Vagina (tissue), 2 donors: ENCODE results near the gene CDH13. TPM values are rescaled to one million over a fixed set of nuclear protein-coding genes. Genes with fewer than 3 reads are reported as not detected.

ENCODE experiments used
- DNase-seq, 2 donors: peaks; one replicate each; pipeline ENCODE4 v3.0.0-alpha.2; 2017; ENCODE audit errors: extremely low spot score in 2 of 2
- H3K27ac ChIP-seq: fragments of 200-600 bp; sonication (generic); one replicate; pipeline ENCODE4 v1.5.1; 2019
- H3K27me3 ChIP-seq: fragments of 200-600 bp; sonication (generic); one replicate; pipeline ENCODE4 v1.5.1; 2019
- H3K36me3 ChIP-seq, 2 donors: fragments of 200-600 bp; sonication (generic); one replicate each; pipeline ENCODE4 v1.5.1; 2017 to 2019
- H3K4me1 ChIP-seq: fragments of 200-600 bp; sonication (generic); one replicate; pipeline ENCODE4 v1.5.1; 2019
- H3K4me3 ChIP-seq, 2 donors: fragments of 200-600 bp; sonication (generic); 1 replicate in 1 of 2; 2 replicates in 1 of 2; pipeline ENCODE4 v1.5.1; 2016 to 2019
- H3K9me3 ChIP-seq: fragments of 200-600 bp; sonication (generic); one replicate; pipeline ENCODE4 v1.5.1; 2019
- CTCF ChIP-seq, 3 experiments: fragments of 450-650 bp in 2 of 3; fragments of 200-600 bp in 1 of 3; sonication (generic) in 1 of 3; IDR thresholded peaks; one replicate each; pipeline ENCODE4 v1.5.1; 2017 to 2019; ENCODE audit warnings: antibody characterized with exemption in 3 of 3, mild to moderate bottlenecking in 2 of 3, moderate library complexity in 2 of 3
- POLR2A ChIP-seq, 2 donors: fragments of 450-650 bp; IDR thresholded peaks; one replicate each; pipeline ENCODE4 v1.6.1; 2017; ENCODE audit warnings: antibody characterized with exemption in 2 of 2, mild to moderate bottlenecking in 2 of 2, moderate library complexity in 2 of 2
- POLR2AphosphoS5 ChIP-seq, 2 donors: sonication (generic); formaldehyde crosslinking; IDR thresholded peaks; one replicate each; pipeline ENCODE4 v1.9.0; 2017; ENCODE audit warnings: antibody characterized with exemption in 2 of 2, mild to moderate bottlenecking in 2 of 2, low read depth in 1 of 2; ENCODE audit not compliant: insufficient read depth in 1 of 2
- intact Hi-C: fragments of 100-400 bp; cut with DNase I; formaldehyde crosslinking; loops from one replicate; pipeline ENCODE4 v1.15.1; 2023
- total RNA-seq: library from RNA; depleted of rRNA; stranded (reverse); fragments of >200 nt; gene quantifications from one replicate; pipeline ENCODE4 v1.2.3, GENCODE V29; 2016

CDH13 gene
- total RNA-seq, 1 donor from 2014 or later, result 123 TPM

GRCh38 chr16:83835586-83836566, 1209.1 kb downstream of the CDH13 start:
- TF ChIP-seq POLR2AphosphoS5 (IDR thresholded peaks at IDR 0.05; ENCODE audit: insufficient read depth in 1 of 2, low read depth in 1 of 2) (no peak), POLR2A (IDR thresholded peaks at IDR 0.05) (no peak), CTCF (IDR thresholded peaks at IDR 0.05) (no peak)
- no peak for DNase-seq
- Histone ChIP-seq H3K36me3 (no peaks in the 10 kb centered on the region), H3K4me1 (no peaks in the 10 kb centered on the region), H3K4me3 (no peak overlapping the region), H3K27ac (no peak overlapping the region), H3K9me3 (no peaks in the 10 kb centered on the region), H3K27me3 (no peaks in the 10 kb centered on the region)
- intact Hi-C loops, result no loop called here

GRCh38 chr16:83837566-83837965, 1210.8 kb downstream of the CDH13 start:
- no peak overlapping the region for H3K27ac ChIP-seq
- H3K9me3 ChIP-seq, result no peaks in the 10 kb centered on the region
- DNase-seq, result no peak
- no peaks in the 10 kb centered on the region for H3K4me1 ChIP-seq
- H3K36me3 ChIP-seq, result no peaks in the 10 kb centered on the region
- no peaks in the 10 kb centered on the region for H3K27me3 ChIP-seq
- intact Hi-C loops, result no loop called here
- no peak for TF ChIP-seq POLR2AphosphoS5 (IDR thresholded peaks at IDR 0.05; ENCODE audit: insufficient read depth in 1 of 2, low read depth in 1 of 2)
- no peak for TF ChIP-seq POLR2A (IDR thresholded peaks at IDR 0.05)
- no peak for TF ChIP-seq CTCF (IDR thresholded peaks at IDR 0.05)
- H3K4me3 ChIP-seq, result no peak overlapping the region

GRCh38 chr16:83838151-83838550, 1211.4 kb downstream of the CDH13 start:
- Histone ChIP-seq H3K27ac (no peak overlapping the region), H3K36me3 (no peaks in the 10 kb centered on the region), H3K4me1 (no peaks in the 10 kb centered on the region), H3K27me3 (no peaks in the 10 kb centered on the region), H3K4me3 (no peak overlapping the region), H3K9me3 (no peaks in the 10 kb centered on the region)
- no peak for TF ChIP-seq CTCF (IDR thresholded peaks at IDR 0.05)
- TF ChIP-seq POLR2AphosphoS5 (IDR thresholded peaks at IDR 0.05; ENCODE audit: insufficient read depth in 1 of 2, low read depth in 1 of 2), result no peak
- no peak for TF ChIP-seq POLR2A (IDR thresholded peaks at IDR 0.05)
- intact Hi-C loops, result no loop called here
- DNase-seq, result no peak

- no peak for DNase-seq
- no peak overlapping the region for H3K27ac ChIP-seq
- H3K27me3 ChIP-seq, result no peaks in the 10 kb centered on the region
Observed at GRCh38 chr16:83839561-83839960, 1212.8 kb downstream of the CDH13 start.

More at GRCh38 chr16:83839561-83839960, 1212.8 kb downstream of the CDH13 start:
- Histone ChIP-seq H3K36me3 (no peaks in the 10 kb centered on the region), H3K9me3 (no peaks in the 10 kb centered on the region), H3K4me3 (no peak overlapping the region), H3K4me1 (no peaks in the 10 kb centered on the region)
- intact Hi-C loops, result no loop called here
- TF ChIP-seq CTCF (IDR thresholded peaks at IDR 0.05), result no peak
- no peak for TF ChIP-seq POLR2AphosphoS5 (IDR thresholded peaks at IDR 0.05; ENCODE audit: insufficient read depth in 1 of 2, low read depth in 1 of 2)
- no peak for TF ChIP-seq POLR2A (IDR thresholded peaks at IDR 0.05)
